Fibroblast of the aortic adventitia (primary cell): ENCODE data around the gene FBN2. TPM values are rescaled to one million over a fixed set of nuclear protein-coding genes. Genes with fewer than 3 reads are reported as not detected.

Source experiments
- DNase-seq: peaks from one replicate; pipeline ENCODE4 v3.0.0-alpha.2; 2010; ENCODE audit warnings: low read depth
- H3K4me3 ChIP-seq: 2 replicates; pipeline ENCODE4 v1.5.1; 2011; ENCODE audit warnings: low read depth, mild to moderate bottlenecking, control low read depth, low read length, moderate library complexity
- total RNA-seq: library from RNA; depleted of rRNA; stranded (reverse); fragments of >200 nt; gene quantifications from 2 replicates; pipeline ENCODE4 v1.2.3, GENCODE V29; 2012; ENCODE audit warnings: low replicate concordance
- TF ChIP-seq, protein P1 (sequence below): IDR thresholded peaks from 2 replicates; pipeline ENCODE4 v1.5.1; 2011; ENCODE audit warnings: mild to moderate bottlenecking, low read length, control low read depth, inconsistent platforms; ENCODE audit not compliant: insufficient read depth

Gene FBN2
- total RNA-seq, 1 donor = 19.8 TPM

DNA sequence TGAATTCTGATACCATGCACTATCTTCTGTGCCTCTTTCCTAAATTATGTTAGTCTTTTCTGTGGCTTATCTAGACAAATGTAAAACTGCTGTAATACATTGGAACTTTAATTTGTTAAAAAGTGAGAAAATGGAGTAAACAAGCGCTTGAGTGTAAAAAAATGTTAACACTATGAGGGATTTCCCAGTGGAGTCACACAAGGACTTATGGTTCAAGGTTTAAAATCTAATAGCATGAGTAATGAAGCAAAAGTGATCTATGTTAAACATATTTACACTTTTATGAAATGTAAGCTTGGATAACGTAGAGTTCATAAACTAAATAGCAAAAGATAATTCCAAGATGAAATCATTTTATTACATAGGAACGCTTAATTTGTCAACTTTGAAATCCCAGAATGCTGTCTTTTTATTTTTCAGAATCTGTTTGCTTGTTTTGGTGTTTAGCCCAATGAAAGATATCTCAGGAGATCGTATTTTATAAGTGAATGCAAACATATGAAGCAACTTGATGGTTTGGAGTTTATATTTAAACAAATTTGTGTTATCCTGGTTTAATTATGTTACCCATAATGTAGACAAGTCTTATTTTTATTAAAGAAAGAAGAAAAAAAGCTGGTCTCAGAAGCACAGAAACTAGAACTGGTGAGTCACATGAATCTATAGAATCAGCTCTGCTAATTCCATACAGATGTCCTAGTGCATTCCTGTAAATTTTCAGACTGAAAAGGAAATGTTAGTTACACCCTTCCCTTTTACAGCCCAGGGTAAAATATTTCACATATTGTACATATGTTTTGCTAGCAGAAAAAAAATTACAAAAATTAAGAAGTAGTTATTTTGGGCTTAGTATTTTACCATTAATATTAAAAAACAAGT is 34.2 kb upstream of the FBN2 start:
- peak; percentile 44 for DNase-seq
- TF ChIP-seq, protein P1, sequence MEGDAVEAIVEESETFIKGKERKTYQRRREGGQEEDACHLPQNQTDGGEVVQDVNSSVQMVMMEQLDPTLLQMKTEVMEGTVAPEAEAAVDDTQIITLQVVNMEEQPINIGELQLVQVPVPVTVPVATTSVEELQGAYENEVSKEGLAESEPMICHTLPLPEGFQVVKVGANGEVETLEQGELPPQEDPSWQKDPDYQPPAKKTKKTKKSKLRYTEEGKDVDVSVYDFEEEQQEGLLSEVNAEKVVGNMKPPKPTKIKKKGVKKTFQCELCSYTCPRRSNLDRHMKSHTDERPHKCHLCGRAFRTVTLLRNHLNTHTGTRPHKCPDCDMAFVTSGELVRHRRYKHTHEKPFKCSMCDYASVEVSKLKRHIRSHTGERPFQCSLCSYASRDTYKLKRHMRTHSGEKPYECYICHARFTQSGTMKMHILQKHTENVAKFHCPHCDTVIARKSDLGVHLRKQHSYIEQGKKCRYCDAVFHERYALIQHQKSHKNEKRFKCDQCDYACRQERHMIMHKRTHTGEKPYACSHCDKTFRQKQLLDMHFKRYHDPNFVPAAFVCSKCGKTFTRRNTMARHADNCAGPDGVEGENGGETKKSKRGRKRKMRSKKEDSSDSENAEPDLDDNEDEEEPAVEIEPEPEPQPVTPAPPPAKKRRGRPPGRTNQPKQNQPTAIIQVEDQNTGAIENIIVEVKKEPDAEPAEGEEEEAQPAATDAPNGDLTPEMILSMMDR = no peak
- no peak overlapping the region for H3K4me3 ChIP-seq

DNA sequence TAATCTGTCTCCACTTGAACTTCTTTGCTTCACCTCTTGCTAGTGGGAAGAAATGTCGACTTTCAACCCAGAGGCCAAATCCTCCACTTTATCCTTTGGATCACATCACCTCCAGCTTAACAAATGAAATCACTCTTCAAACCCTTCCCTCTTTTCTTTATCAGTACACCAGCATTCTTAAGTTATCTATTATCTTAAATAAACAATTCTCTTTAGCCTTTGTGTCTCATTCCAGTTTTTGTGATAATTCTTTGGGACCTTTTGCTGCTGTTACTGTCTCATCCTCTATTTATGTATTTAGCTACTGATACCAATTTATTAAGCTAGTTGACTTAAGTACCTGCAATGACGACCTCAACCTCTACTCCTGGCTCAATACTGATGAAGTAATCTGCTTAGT is 28.1 kb upstream of the FBN2 start:
- TF ChIP-seq, protein P1 = no peak
- peak; percentile 0 for DNase-seq
- H3K4me3 ChIP-seq = no peak overlapping the region

DNA sequence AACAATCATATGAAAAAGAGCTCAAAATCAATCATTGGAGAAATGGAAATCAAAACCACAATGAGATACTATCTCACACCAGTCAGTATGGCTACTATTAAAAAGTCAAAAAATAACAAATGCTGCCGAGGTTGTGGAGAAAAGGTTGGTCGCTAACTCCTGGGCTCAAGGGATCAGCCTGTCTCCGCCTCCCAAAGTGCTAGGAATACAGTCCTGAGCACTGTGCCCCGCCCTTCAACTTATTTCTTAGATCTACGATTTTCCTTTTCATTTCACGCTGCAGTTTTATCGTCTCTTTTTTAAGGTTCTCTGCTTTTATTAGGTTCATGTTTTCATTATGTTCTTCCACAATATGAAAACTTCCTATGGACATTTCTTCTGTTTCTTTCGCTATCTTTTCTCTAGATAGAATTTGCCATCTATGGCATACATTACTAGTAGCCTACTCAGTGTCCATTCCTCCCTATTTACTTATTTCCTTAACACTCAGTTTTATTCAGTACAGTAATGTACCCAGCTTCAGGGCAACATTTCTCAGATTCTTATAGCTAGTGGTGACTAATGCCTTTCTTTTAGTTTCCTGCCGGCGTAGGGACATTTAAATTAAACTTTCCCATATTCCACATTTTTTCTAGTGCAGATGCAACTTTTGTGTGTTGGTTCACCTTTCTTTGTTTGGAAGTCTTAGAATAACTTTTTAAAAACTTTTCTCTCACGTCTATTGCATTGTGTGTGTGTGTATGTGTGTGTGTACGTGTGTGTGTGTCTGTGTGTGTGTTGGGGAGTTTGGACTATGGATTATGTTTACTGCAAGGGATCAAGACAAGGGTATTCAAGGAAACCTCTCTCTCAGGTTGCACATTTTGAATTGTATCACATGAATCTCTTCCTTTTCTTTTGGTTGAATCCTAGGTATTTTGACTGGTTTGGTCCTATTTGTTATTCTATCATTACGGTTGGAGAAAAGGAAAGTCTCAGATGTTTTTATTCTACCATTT is 21.6 kb upstream of the FBN2 start:
- H3K4me3 ChIP-seq = no peak overlapping the region
- DNase-seq = no peak
- TF ChIP-seq, protein P1 = no peak

DNA sequence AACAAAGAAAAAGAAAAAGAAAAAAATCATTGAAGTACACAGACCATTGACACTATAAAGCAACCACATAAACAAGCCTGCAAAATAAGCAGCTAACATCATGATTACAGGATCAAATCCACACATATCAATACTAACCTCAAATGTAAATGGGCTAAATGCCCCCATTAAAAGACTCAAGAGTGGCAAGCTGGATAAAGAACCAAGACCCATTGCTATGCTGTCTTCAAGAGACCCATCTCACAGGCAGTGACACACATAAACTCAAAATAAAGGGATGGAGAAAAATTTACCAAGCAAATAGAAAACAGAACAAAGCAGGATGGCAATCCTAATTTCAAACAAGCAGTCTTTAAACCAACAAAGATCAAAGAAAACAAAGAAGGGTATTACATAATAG is 15.7 kb upstream of the FBN2 start:
- H3K4me3 ChIP-seq = no peak overlapping the region
- TF ChIP-seq, protein P1 = no peak
- DNase-seq = no peak

DNA sequence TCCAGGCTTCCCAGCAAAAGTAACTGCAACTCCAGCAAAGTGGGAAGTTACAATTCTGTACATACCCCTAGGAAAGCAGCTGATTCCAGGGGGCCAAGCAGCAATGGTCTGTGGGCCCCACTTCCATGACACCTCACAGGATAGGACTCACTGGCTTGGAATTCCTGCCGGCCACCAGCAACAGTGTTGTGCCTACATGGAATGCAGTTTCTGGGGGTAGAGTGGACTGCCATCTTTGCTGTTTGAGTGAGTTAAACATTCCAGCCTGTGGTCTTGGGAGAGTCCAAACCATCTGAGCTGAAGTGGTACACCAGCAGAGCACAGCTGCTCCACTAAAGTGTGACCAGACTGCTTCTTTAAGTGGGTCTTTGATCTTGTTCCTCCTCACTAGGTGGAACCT is 13.4 kb upstream of the FBN2 start:
- no peak for DNase-seq
- H3K4me3 ChIP-seq = no peak overlapping the region
- TF ChIP-seq, protein P1 = no peak

DNA sequence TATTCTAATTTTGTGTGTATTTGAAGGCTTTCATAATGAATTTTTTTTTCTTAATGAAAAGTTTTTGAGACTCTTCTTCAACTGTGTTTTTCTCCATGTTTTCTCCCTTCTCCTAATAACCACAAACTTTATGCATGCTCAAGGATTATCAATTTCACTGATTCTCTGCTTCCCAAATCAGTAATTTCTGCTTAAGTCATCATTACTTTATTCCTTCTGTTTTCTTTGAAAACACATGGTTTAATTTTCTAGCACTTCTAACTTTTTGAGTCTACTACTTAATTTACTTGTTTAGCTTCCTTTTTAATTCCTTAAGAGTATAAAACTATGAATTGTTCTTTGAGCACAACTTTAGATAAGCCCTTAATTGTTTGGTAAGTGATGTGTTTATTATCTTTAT is 11.5 kb upstream of the FBN2 start:
- H3K4me3 ChIP-seq = no peak overlapping the region
- TF ChIP-seq, protein P1 = no peak
- DNase-seq = no peak
